IMR-90 (cell line): ENCODE results near the gene MARS2. TPM values are rescaled to one million over a fixed set of nuclear protein-coding genes. Genes with fewer than 3 reads are reported as not detected.

ENCODE experiments used
- ATAC-seq: fragments of 200-7000 bp; cut with Tn5 transposase; 2 replicates; pipeline ENCODE4 v1.9.1; 2020; ENCODE audit warnings: low read depth, mild to moderate bottlenecking, moderate library complexity
- BruUV-seq: library from RNA; stranded (reverse); fragments of 400-500 nt; replicated peaks from 2 replicates; lab custom pipeline; 2021; lab: Mats Ljungman, UMichigan
- CTCF ChIA-PET: fragments of 300-600 bp; formaldehyde crosslinking; extraction: SDS; loops from one replicate; lab custom pipeline; 2021; ENCODE audit warnings: antibody characterized with exemption; lab: Yijun Ruan, JAX
- POLR2A ChIA-PET: fragments of 300-600 bp; sonication (Branson Sonifier 250); formaldehyde crosslinking; loops from one replicate; lab custom pipeline; 2022; ENCODE audit warnings: antibody characterized with exemption; ENCODE audit not compliant: unreplicated experiment; lab: Charles Lee
- DNase-seq: peaks from one replicate; pipeline ENCODE4 v3.0.0; 2013
- H2AFZ ChIP-seq: replicated peaks from 2 replicates; pipeline ENCODE3; 2013; ENCODE audit warnings: low read length, mild to moderate bottlenecking; ENCODE audit not compliant: poor library complexity
- H2AK5ac ChIP-seq: 2 replicates; pipeline ENCODE4 v1.6.1; 2013; ENCODE audit warnings: low read depth, low read length, inconsistent platforms
- H2AK9ac ChIP-seq: replicated peaks from 2 replicates; pipeline ENCODE3; 2013; ENCODE audit warnings: mild to moderate bottlenecking, low read depth, low read length, moderate library complexity; ENCODE audit not compliant: poor library complexity
- H2BK120ac ChIP-seq: 2 replicates; pipeline ENCODE4 v1.6.1; 2013; ENCODE audit warnings: low read depth, low read length, inconsistent platforms
- H2BK15ac ChIP-seq: 3 replicates; pipeline ENCODE4 v1.6.1; 2013; ENCODE audit warnings: low read depth, low read length, inconsistent platforms
- H2BK20ac ChIP-seq: 2 replicates; pipeline ENCODE4 v1.6.1; 2013; ENCODE audit warnings: low read depth, mild to moderate bottlenecking, inconsistent platforms, low read length, moderate library complexity
- H2BK5ac ChIP-seq: 2 replicates; pipeline ENCODE4 v1.6.1; 2013; ENCODE audit warnings: mild to moderate bottlenecking, low read depth, low read length, inconsistent platforms; ENCODE audit not compliant: poor library complexity, severe bottlenecking
- H3K14ac ChIP-seq: replicated peaks from 2 replicates; pipeline ENCODE4 v1.6.1; 2013; ENCODE audit warnings: low read depth, low read length, inconsistent platforms
- H3K18ac ChIP-seq: 2 replicates; pipeline ENCODE4 v1.6.1; 2013; ENCODE audit warnings: low read depth, low read length, control low read depth
- H3K23ac ChIP-seq: 2 replicates; pipeline ENCODE4 v1.6.1; 2013; ENCODE audit warnings: low read depth, low read length, inconsistent platforms
- H3K27ac ChIP-seq: 2 replicates; pipeline ENCODE4 v1.5.1; 2013; ENCODE audit warnings: mild to moderate bottlenecking, control low read depth, low read length; ENCODE audit not compliant: insufficient read depth
- H3K27me3 ChIP-seq: 2 replicates; pipeline ENCODE4 v1.6.1; 2013; ENCODE audit warnings: low read length; ENCODE audit not compliant: control insufficient read depth, insufficient read depth
- H3K36me3 ChIP-seq: 2 replicates; pipeline ENCODE4 v1.6.1; 2013; ENCODE audit warnings: low read length, mixed read lengths; ENCODE audit not compliant: control insufficient read depth, insufficient read depth
- H3K4ac ChIP-seq: 2 replicates; pipeline ENCODE4 v1.6.1; 2013; ENCODE audit warnings: low read depth, low read length, inconsistent platforms
- H3K4me1 ChIP-seq: 2 replicates; pipeline ENCODE4 v1.6.1; 2013; ENCODE audit warnings: low read length, mixed read lengths; ENCODE audit not compliant: control insufficient read depth, insufficient read depth
- H3K4me2 ChIP-seq: 2 replicates; pipeline ENCODE4 v1.6.1; 2013; ENCODE audit warnings: low read depth, mild to moderate bottlenecking, control low read depth, low read length, moderate library complexity
- H3K4me3 ChIP-seq: 2 replicates; pipeline ENCODE4 v1.5.1; 2013; ENCODE audit warnings: low read depth, mild to moderate bottlenecking, control low read depth, low read length, moderate library complexity; ENCODE audit not compliant: insufficient read depth
- H3K56ac ChIP-seq: 2 replicates; pipeline ENCODE4 v1.6.1; 2013; ENCODE audit warnings: low read length, inconsistent platforms; ENCODE audit not compliant: insufficient read depth; ENCODE audit errors: extremely low read depth
- H3K79me1 ChIP-seq, 2 experiments: 2 replicates each; pipeline ENCODE4 v1.6.1; 2013; ENCODE audit warnings: low read length in 2 of 2, inconsistent platforms in 1 of 2, low read depth in 1 of 2
- H3K9ac ChIP-seq: 2 replicates; pipeline ENCODE4 v1.6.1; 2013; ENCODE audit warnings: low read depth, low read length, control low read depth
- H3K9me1 ChIP-seq: 2 replicates; pipeline ENCODE4 v1.6.1; 2013; ENCODE audit warnings: low read length, inconsistent platforms; ENCODE audit not compliant: insufficient read depth
- H3K9me3 ChIP-seq: 2 replicates; pipeline ENCODE4 v1.6.1; 2013; ENCODE audit warnings: low read length; ENCODE audit not compliant: control insufficient read depth, insufficient read depth
- H4K20me1 ChIP-seq: 2 replicates; pipeline ENCODE4 v1.6.1; 2013; ENCODE audit warnings: low read length, inconsistent platforms; ENCODE audit not compliant: insufficient read depth
- H4K5ac ChIP-seq: 2 replicates; pipeline ENCODE4 v1.6.1; 2013; ENCODE audit warnings: mild to moderate bottlenecking, low read depth, low read length, control low read depth
- H4K8ac ChIP-seq, 2 experiments: 2 replicates each; pipeline ENCODE4 v1.6.1; 2013; ENCODE audit warnings: low read depth in 2 of 2, low read length in 2 of 2, control low read depth in 1 of 2, inconsistent platforms in 1 of 2
- H4K91ac ChIP-seq: 2 replicates; pipeline ENCODE4 v1.6.1; 2013; ENCODE audit warnings: low read depth, low read length, inconsistent platforms; ENCODE audit not compliant: insufficient read depth
- CHD1 ChIP-seq: IDR thresholded peaks from 2 replicates; pipeline ENCODE4 v1.6.1; 2012; ENCODE audit warnings: low read depth, low read length, improper control_type of control experiment
- dilution Hi-C: fragments of 300-500 bp; cut with HindIII; formaldehyde crosslinking; loops from one replicate; pipeline ENCODE4 v1.14.3; 2018; ENCODE audit warnings: low sequenced_read_pairs; ENCODE audit not compliant: unreplicated experiment
- in situ Hi-C: fragments of 300-500 bp; cut with MboI; formaldehyde crosslinking; loops from 3 replicates; pipeline ENCODE4 v1.14.3; 2019; ENCODE audit warnings: low sequenced_read_pairs, inconsistent platforms, mixed read lengths
- intact Hi-C: fragments of 100-400 bp; cut with micrococcal nuclease; formaldehyde crosslinking; loops from 2 replicates; pipeline ENCODE4 v1.10.0; 2022
- polyA plus RNA-seq, 3 experiments: library from polyadenylated mRNA; depleted of rRNA; stranded (reverse); fragments of >200 nt; gene quantifications; 2 replicates each; pipeline ENCODE4 v1.2.3, GENCODE V29; 2012; ENCODE audit warnings: low replicate concordance in 1 of 3
- total RNA-seq: library from RNA; depleted of rRNA; stranded (reverse); fragments of >200 nt; gene quantifications from 2 replicates; pipeline ENCODE4 v1.2.3, GENCODE V29; 2012

MARS2 gene
- total and polyA plus RNA-seq, 2 of the 4 experiments (the other 2 are of a cell fraction): 3.4 to 3.8 TPM

- H2BK15ac ChIP-seq: no peak overlapping the region
- no peak overlapping the region for H3K4me2 ChIP-seq
- in situ Hi-C loops: no loop called here
- CTCF ChIA-PET: no interaction called here
- POLR2A ChIA-PET: no interaction called here
- H3K56ac ChIP-seq: no peak overlapping the region
- no peak overlapping the region for H2BK5ac ChIP-seq
- peaks cover 11% of the 10 kb centered on the region for H3K9me1 ChIP-seq
- no peak overlapping the region for H2AK5ac ChIP-seq
- H3K18ac ChIP-seq: no peak overlapping the region
- no peak overlapping the region for H3K4ac ChIP-seq
- H3K4me1 ChIP-seq: peaks cover 8% of the 10 kb centered on the region
- no peak overlapping the region for H4K91ac ChIP-seq
- no peak overlapping the region for H2AFZ ChIP-seq
- H2AK9ac ChIP-seq: no peak overlapping the region
- no peaks in the 10 kb centered on the region for H4K20me1 ChIP-seq
- peaks cover 5% of the 10 kb centered on the region for H3K9me3 ChIP-seq
- no peak overlapping the region for H2BK120ac ChIP-seq
- DNase-seq (no peak), ATAC-seq (no peak)
- H3K27ac ChIP-seq: no peak overlapping the region
- H3K36me3 ChIP-seq: 0 out of 2 replicates have a peak, but pooled peaks cover 1% of the 10 kb centered on the region
- no peak for TF ChIP-seq CHD1
- H2BK20ac ChIP-seq: no peak overlapping the region
- dilution Hi-C loops: no loop called here
- no peak overlapping the region for H3K4me3 ChIP-seq
- H3K9ac ChIP-seq: no peak overlapping the region
- intact Hi-C loops: no loop called here
- H3K27me3 ChIP-seq: no peaks in the 10 kb centered on the region
- H4K5ac ChIP-seq: no peak overlapping the region
- no peak overlapping the region for H4K8ac ChIP-seq
- no TSS peak for BruUV-seq
- H3K23ac ChIP-seq: no peak overlapping the region
- no peak overlapping the region for H3K14ac ChIP-seq
- H3K79me1 ChIP-seq: peaks cover 0 to 7% of the 10 kb centered on the region in 2 experiments; a peak in 1 of 4 replicates
These were observed 38.9 kb upstream of the MARS2 start for GRCh38 chr2:197666277-197666676.
